IMR-90 (cell line): ENCODE results near the gene TRIM26.

Experiments used
- BHLHE40 ChIP-seq: fragments of 150-350 bp; IDR thresholded peaks from 2 replicates; pipeline ENCODE4 v1.6.1; 2016; ENCODE audit warnings: mild to moderate bottlenecking, low read depth, low read length
- CEBPB ChIP-seq: IDR thresholded peaks from 2 replicates; pipeline ENCODE4 v1.6.1; 2012; ENCODE audit warnings: low read depth, low read length, improper control_type of control experiment
- CHD1 ChIP-seq: IDR thresholded peaks from 2 replicates; pipeline ENCODE4 v1.6.1; 2012; ENCODE audit warnings: low read depth, low read length, improper control_type of control experiment
- CTCF ChIP-seq: conservative IDR thresholded peaks from 2 replicates; pipeline ENCODE4 v1.5.1; 2012; ENCODE audit warnings: mild to moderate bottlenecking, low read depth, low read length, improper control_type of control experiment
- ELK1 ChIP-seq: fragments of 150-350 bp; IDR thresholded peaks from 2 replicates; pipeline ENCODE4 v1.6.1; 2016; ENCODE audit warnings: low read depth, mild to moderate bottlenecking, low read length, moderate library complexity, borderline replicate concordance
- FOS ChIP-seq: fragments of 150-350 bp; IDR thresholded peaks from 2 replicates; pipeline ENCODE4 v1.6.1; 2016; ENCODE audit warnings: low read depth, low read length
- MAFK ChIP-seq: IDR thresholded peaks from 2 replicates; pipeline ENCODE4 v1.6.1; 2012; ENCODE audit warnings: low read depth, low read length, improper control_type of control experiment
- MAZ ChIP-seq: IDR thresholded peaks from 2 replicates; pipeline ENCODE4 v1.6.1; 2012; ENCODE audit warnings: low read depth, mild to moderate bottlenecking, low read length, improper control_type of control experiment, moderate library complexity, borderline replicate concordance
- POLR2A ChIP-seq: IDR thresholded peaks from 2 replicates; pipeline ENCODE4 v1.6.1; 2012; ENCODE audit warnings: mild to moderate bottlenecking, low read depth, low read length
- RAD21 ChIP-seq: IDR thresholded peaks from 2 replicates; pipeline ENCODE4 v1.6.1; 2012; ENCODE audit warnings: low read length, improper control_type of control experiment
- RCOR1 ChIP-seq: IDR thresholded peaks from 2 replicates; pipeline ENCODE4 v1.6.1; 2012; ENCODE audit warnings: mild to moderate bottlenecking, low read length, improper control_type of control experiment; ENCODE audit not compliant: insufficient replicate concordance
- RFX5 ChIP-seq: IDR thresholded peaks from 2 replicates; pipeline ENCODE4 v1.8.0; 2012; ENCODE audit warnings: low read depth, mild to moderate bottlenecking, low read length, moderate library complexity
- SMC3 ChIP-seq: fragments of 150-350 bp; IDR thresholded peaks from 2 replicates; pipeline ENCODE4 v1.6.1; 2016; ENCODE audit warnings: low read depth, mild to moderate bottlenecking, antibody characterized with exemption, low read length, moderate library complexity
- USF2 ChIP-seq: fragments of 150-350 bp; IDR thresholded peaks from 2 replicates; pipeline ENCODE4 v1.6.1; 2017; ENCODE audit warnings: mild to moderate bottlenecking, antibody characterized with exemption, low read length, low read depth

DNA sequence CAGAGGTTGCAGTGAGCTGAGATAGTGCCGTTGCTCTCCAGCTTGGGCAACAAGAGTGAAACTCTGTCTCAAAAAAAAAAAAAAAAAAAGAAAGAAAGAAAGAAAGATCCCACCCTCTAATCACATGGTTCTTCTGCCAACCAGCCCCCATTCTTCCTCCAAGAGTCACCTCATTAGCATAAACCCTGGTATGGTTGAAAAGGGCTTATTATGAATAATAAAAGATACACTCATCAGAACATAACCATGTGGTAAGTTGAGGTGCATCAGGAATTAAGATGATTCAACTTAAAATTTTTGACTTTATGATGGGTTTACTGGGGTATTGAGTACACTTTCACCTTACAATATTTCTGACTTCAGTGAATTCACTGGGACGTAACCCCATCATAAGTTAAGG lies 78.1 kb downstream of the TRIM26 start:
- TF ChIP-seq POLR2A (no peak), MAFK (no peak), CTCF (no peak), RAD21 (no peak), BHLHE40 (no peak), RFX5 (no peak), USF2 (no peak), ELK1 (no peak), MAZ (no peak), RCOR1 (no peak), CHD1 (no peak), FOS (no peak), SMC3 (no peak), CEBPB (no peak)
